Activated CD8-positive, alpha-beta T cell treated with anti-CD3 and anti-CD28 coated beads, Interleukin-2, amount 10 ng/mL, durations not matched to agents 7 days and 5 days (primary cell): Measurements from ENCODE around the gene EMC9. TPM values are rescaled to one million over a fixed set of nuclear protein-coding genes. Genes with fewer than 3 reads are reported as not detected.

Experiments used
- microRNA-seq: library from miRNA; unstranded; fragments of <30 nt; microRNA quantifications from one replicate; pipeline ENCODE4 v1.2.0, GENCODE V29; 2022
- total RNA-seq, 2 experiments: library from RNA; stranded (reverse); gene quantifications; one replicate each; pipeline ENCODE4 v1.2.3, GENCODE V29; 2021

Gene EMC9
- total RNA-seq, 2 experiments from 2014 or later, result 49.9 to 53.2 TPM

Small RNAs within 50 kb of the gene (microRNA-seq; reads per million reads assigned to microRNA genes)
- gene MIR7703, result not detected

Other genes with a start within 250 kb of the EMC9 start
- gene DHRS4, start 187.8 kb downstream of the EMC9 start, total RNA-seq, result 10 to 100 TPM; 18.3 to 19.4 TPM
- gene DHRS4L2, start 152.7 kb downstream of the EMC9 start, total RNA-seq, result 10 to 100 TPM; 17.7 to 19.1 TPM
- gene CARMIL3, start 89.6 kb downstream of the EMC9 start, total RNA-seq, result under 1 TPM; 0.86 to 0.95 TPM
- gene CPNE6, start 70.0 kb downstream of the EMC9 start, total RNA-seq, result under 1 TPM in 1 of 2 experiments, not detected in 1; 0.10 TPM
- 10 to 100 TPM; 49.6 to 54.9 TPM for gene PCK2, start 47.3 kb downstream of the EMC9 start, total RNA-seq
- gene DCAF11, start 26.8 kb downstream of the EMC9 start, total RNA-seq, result 100 to 1,000 TPM; 101 to 107 TPM
- gene NRL, start 26.6 kb downstream of the EMC9 start, total RNA-seq, result 1 to 10 TPM; 2.8 to 3.4 TPM
- 1 to 10 TPM; 1.4 to 2.1 TPM for gene FITM1, start 10.9 kb downstream of the EMC9 start, total RNA-seq
- 100 to 1,000 TPM; 516 to 530 TPM for gene PSME1, start 5.4 kb downstream of the EMC9 start, total RNA-seq
- 100 to 1,000 TPM; 635 to 636 TPM for gene PSME2, start 5.0 kb upstream of the EMC9 start, total RNA-seq
- 100 to 1,000 TPM; 123 to 142 TPM for gene RNF31, start 5.9 kb upstream of the EMC9 start, total RNA-seq
- gene IRF9, start 19.7 kb upstream of the EMC9 start, total RNA-seq, result 100 to 1,000 TPM; 221 to 242 TPM
- gene REC8, start 30.5 kb upstream of the EMC9 start, total RNA-seq, result 10 to 100 TPM; 54.5 to 58.6 TPM
- gene IPO4, start 47.2 kb upstream of the EMC9 start, total RNA-seq, result 10 to 100 TPM; 56.3 to 60.1 TPM
- gene TM9SF1, start 53.9 kb upstream of the EMC9 start, total RNA-seq, result 10 to 100 TPM; 29.3 to 32.8 TPM
- gene TSSK4, start 64.1 kb upstream of the EMC9 start, total RNA-seq, result not detected
- 10 to 100 TPM; 83.2 to 93.4 TPM for gene CHMP4A, start 71.9 kb upstream of the EMC9 start, total RNA-seq
- 10 to 100 TPM; 16.9 to 18.2 TPM for gene MDP1, start 74.5 kb upstream of the EMC9 start, total RNA-seq
- 100 to 1,000 TPM; 214 to 222 TPM for gene NEDD8, start 90.8 kb upstream of the EMC9 start, total RNA-seq
- 10 to 100 TPM; 67.2 to 68.4 TPM for gene GMPR2, start 91.3 kb upstream of the EMC9 start, total RNA-seq
- 100 to 1,000 TPM; 128 to 131 TPM for gene TINF2, start 101.0 kb upstream of the EMC9 start, total RNA-seq
- 1 to 10 TPM; 2.7 to 3.1 TPM for gene TGM1, start 121.6 kb upstream of the EMC9 start, total RNA-seq
- gene RABGGTA, start 130.0 kb upstream of the EMC9 start, total RNA-seq, result 10 to 100 TPM; 47.7 to 51.8 TPM
- 10 to 100 TPM; 28.6 to 33.9 TPM for gene DHRS1, start 158.2 kb upstream of the EMC9 start, total RNA-seq
- 10 to 100 TPM; 35.2 to 36.7 TPM for gene NOP9, start 158.3 kb upstream of the EMC9 start, total RNA-seq
- gene CIDEB, start 166.4 kb upstream of the EMC9 start, total RNA-seq, result 10 to 100 TPM; 47.2 to 48.2 TPM
- gene LTB4R2, start 168.5 kb upstream of the EMC9 start, total RNA-seq, result 10 to 100 TPM; 17.8 to 18.7 TPM
- 10 to 100 TPM; 26.9 to 28.0 TPM for gene LTB4R, start 169.9 kb upstream of the EMC9 start, total RNA-seq
- 1 to 10 TPM; 3.4 to 4.7 TPM for gene ADCY4, start 193.5 kb upstream of the EMC9 start, total RNA-seq
- gene RIPK3, start 198.4 kb upstream of the EMC9 start, total RNA-seq, result 10 to 100 TPM; 26.9 to 28.6 TPM
- not detected for gene NFATC4, start 226.6 kb upstream of the EMC9 start, total RNA-seq